Gastroesophageal sphincter (tissue), 4 donors: ENCODE measurements around the gene FANCC. TPM values are rescaled to one million over a fixed set of nuclear protein-coding genes. Genes with fewer than 3 reads are reported as not detected.

Experiments
- ATAC-seq: fragments of 150-250 bp; one replicate; pipeline ENCODE4 v1.9.1; 2016; ENCODE audit warnings: mild to moderate bottlenecking, moderate library complexity
- H3K27ac ChIP-seq, 4 donors: fragments of 200-600 bp; sonication (generic) in 3 of 4; 1 replicate in 3 of 4; 2 replicates in 1 of 4; pipeline ENCODE4 v1.5.1; 2016 to 2019
- H3K27me3 ChIP-seq: fragments of 200-600 bp; sonication (generic); one replicate; pipeline ENCODE4 v1.5.1; 2019
- H3K36me3 ChIP-seq, 2 donors: fragments of 200-600 bp; sonication (generic); one replicate each; pipeline ENCODE4 v1.5.1; 2019; ENCODE audit warnings: control low read depth in 1 of 2
- H3K4me1 ChIP-seq, 3 donors: fragments of 200-600 bp; sonication (generic); 1 replicate in 2 of 3; 2 replicates in 1 of 3; pipeline ENCODE4 v1.5.1; 2016 to 2019; ENCODE audit warnings: control low read depth in 2 of 3
- H3K4me3 ChIP-seq, 2 donors: fragments of 200-600 bp; sonication (generic); one replicate each; pipeline ENCODE4 v1.5.1; 2019; ENCODE audit warnings: mild to moderate bottlenecking in 1 of 2, moderate library complexity in 1 of 2
- H3K9me3 ChIP-seq, 3 donors: fragments of 200-600 bp; sonication (generic); one replicate each; pipeline ENCODE4 v1.5.1; 2017 to 2019; ENCODE audit warnings: control low read depth in 2 of 3
- EP300 ChIP-seq: sonication (generic); formaldehyde crosslinking; IDR thresholded peaks from one replicate; pipeline ENCODE4 v1.6.1; 2017; ENCODE audit warnings: antibody characterized with exemption, mild to moderate bottlenecking
- POLR2A ChIP-seq, 2 donors: fragments of 450-650 bp; IDR thresholded peaks; one replicate each; pipeline ENCODE4 v1.6.1; 2017; ENCODE audit warnings: antibody characterized with exemption in 2 of 2, mild to moderate bottlenecking in 2 of 2, moderate library complexity in 1 of 2
- POLR2AphosphoS5 ChIP-seq: sonication (generic); formaldehyde crosslinking; IDR thresholded peaks from one replicate; pipeline ENCODE4 v1.6.1; 2017; ENCODE audit warnings: antibody characterized with exemption
- WGBS, 2 donors: methylation state at CpG; one replicate each; pipeline ENCODE4 v1.1.5; 2018; ENCODE audit warnings: low coverage in 1 of 2; 5-methylcytosine and 5-hydroxymethylcytosine counted together
- total RNA-seq, 4 donors: library from RNA; depleted of rRNA; stranded (reverse); fragments of >200 nt; gene quantifications; one replicate each; pipeline ENCODE4 v1.1.0, GENCODE V29; 2016
- TF ChIP-seq, protein P1 (sequence below), 4 experiments: fragments of 200-600 bp in 2 of 4; fragments of 450-650 bp in 2 of 4; sonication (generic) in 1 of 4; IDR thresholded peaks; one replicate each; pipeline ENCODE4 v1.5.1; 2017 to 2019; ENCODE audit warnings: antibody characterized with exemption in 4 of 4, mild to moderate bottlenecking in 2 of 4, moderate library complexity in 2 of 4

The FANCC gene
- total RNA-seq, 4 donors from 2014 or later = 4.9 to 9.4 (median 7.4) TPM

DNA sequence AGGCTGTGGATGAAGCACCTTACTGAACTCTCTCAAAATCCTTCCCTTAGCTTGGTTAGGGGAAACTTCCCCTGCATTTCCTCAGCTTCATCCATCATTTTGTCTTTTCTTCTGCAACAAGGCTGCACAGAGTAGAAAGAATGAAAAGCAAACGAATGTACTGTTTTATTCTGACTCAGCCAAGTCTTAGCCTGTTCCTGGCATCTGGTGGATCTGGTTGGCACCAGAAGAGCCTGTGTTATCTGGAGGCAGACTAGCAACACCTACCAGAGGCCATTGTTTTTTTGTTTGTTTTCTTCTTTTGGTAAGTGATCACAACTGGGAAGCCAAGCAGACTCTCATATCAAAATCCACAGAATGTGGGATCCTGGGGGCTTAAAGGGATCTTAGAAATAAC is 200.7 kb downstream of the FANCC start:
- no peaks in the 10 kb centered on the region for H3K27me3 ChIP-seq
- H3K9me3 ChIP-seq = no peaks in the 10 kb centered on the region
- H3K36me3 ChIP-seq = peaks cover 0 to 23% of the 10 kb centered on the region in 2 donors
- H3K27ac ChIP-seq = peak overlapping the region in 3 of 4 donors; percentile 55 to 72 (median 67)
- no peak overlapping the region for H3K4me3 ChIP-seq
- peaks cover 2 to 33% (median 5%) of the 10 kb centered on the region in 3 donors for H3K4me1 ChIP-seq
- TF ChIP-seq POLR2A (IDR thresholded peaks at IDR 0.05) = no peak
- TF ChIP-seq EP300 = no peak
- TF ChIP-seq POLR2AphosphoS5 = peak; percentile 37
- no peak for ATAC-seq
- 25% methylated on average over 1 of the region's 1 CpG; no CpG with 5 or more reads in 1 of the 2 donors for WGBS, 2 donors

DNA sequence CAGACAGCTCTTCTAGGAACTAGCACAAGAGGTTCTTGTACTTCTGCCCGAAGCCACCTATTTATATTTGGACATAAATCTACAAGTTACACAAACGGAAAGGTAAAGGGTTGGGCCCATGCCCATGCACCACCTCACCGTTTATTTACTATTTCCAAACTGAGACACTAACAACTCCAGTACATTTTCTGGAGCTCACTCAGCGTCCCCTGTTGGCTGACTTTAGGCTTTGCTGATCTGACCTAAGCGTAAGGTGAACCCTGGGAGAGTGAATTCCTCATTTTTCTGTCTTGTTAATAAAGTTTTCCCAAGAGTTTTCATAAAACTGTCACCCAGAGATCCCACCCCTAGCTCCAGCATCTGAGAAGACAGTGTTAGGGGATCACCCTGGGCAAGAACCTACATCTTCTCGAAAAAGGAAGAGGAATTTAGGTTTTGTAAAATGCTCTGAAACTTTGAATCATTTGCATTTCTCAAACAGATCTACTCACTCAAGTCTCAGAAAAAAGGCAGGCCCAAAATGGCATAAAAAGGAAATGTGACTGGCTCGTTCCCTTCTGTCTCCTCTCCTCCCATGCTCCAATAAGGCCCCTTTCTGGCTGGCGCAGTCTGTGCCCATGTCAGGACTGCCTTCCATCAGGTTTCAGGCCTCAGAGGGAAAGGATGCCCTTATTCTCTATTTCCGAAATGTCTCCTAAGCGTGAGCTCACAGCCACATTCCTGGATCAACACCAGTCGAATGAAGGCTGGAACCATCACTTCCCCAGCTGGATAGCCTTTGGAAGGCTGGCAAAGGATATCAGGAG is 201.3 kb downstream of the FANCC start:
- no peaks in the 10 kb centered on the region for H3K27me3 ChIP-seq
- peak; percentile 5 for ATAC-seq
- H3K9me3 ChIP-seq = no peaks in the 10 kb centered on the region
- 62 to 72% methylated on average over 11 of the region's 11 CpGs for WGBS, 2 donors
- TF ChIP-seq, protein P1, sequence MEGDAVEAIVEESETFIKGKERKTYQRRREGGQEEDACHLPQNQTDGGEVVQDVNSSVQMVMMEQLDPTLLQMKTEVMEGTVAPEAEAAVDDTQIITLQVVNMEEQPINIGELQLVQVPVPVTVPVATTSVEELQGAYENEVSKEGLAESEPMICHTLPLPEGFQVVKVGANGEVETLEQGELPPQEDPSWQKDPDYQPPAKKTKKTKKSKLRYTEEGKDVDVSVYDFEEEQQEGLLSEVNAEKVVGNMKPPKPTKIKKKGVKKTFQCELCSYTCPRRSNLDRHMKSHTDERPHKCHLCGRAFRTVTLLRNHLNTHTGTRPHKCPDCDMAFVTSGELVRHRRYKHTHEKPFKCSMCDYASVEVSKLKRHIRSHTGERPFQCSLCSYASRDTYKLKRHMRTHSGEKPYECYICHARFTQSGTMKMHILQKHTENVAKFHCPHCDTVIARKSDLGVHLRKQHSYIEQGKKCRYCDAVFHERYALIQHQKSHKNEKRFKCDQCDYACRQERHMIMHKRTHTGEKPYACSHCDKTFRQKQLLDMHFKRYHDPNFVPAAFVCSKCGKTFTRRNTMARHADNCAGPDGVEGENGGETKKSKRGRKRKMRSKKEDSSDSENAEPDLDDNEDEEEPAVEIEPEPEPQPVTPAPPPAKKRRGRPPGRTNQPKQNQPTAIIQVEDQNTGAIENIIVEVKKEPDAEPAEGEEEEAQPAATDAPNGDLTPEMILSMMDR (IDR thresholded peaks at IDR 0.05) = peak; percentile 22 to 62 (median 45)
- no peak for TF ChIP-seq POLR2A (IDR thresholded peaks at IDR 0.05)
- no peak for TF ChIP-seq EP300
- peak; percentile 37 for TF ChIP-seq POLR2AphosphoS5
- peaks cover 0 to 29% of the 10 kb centered on the region in 2 donors for H3K36me3 ChIP-seq
- peaks cover 2 to 29% (median 5%) of the 10 kb centered on the region in 3 donors for H3K4me1 ChIP-seq
- H3K27ac ChIP-seq = peak overlapping the region; percentile 29 to 72 (median 61)
- H3K4me3 ChIP-seq = no peak overlapping the region

DNA sequence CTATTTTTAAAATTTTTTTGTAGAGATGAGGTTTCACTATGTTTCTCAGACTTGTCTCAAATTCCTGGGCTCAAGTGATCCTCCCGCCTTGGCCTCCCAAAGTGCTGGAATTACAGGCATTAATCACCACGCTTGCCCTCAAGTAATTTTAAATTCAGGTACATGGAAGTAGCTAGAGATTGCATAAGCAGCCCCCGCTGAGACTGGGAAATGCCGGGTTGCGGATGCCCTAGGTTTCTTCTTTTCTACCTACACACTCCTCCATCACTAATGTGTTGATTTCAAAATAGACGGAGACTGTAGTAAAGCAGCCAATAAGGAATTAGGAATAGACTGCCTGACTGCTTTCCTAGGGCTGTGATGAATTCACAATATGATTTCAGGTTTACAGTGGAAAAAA is 202.4 kb downstream of the FANCC start:
- H3K9me3 ChIP-seq = no peaks in the 10 kb centered on the region
- H3K27me3 ChIP-seq = no peaks in the 10 kb centered on the region
- no peak overlapping the region for H3K4me3 ChIP-seq
- ATAC-seq = no peak
- peak overlapping the region in 3 of 4 donors; percentile 55 to 72 (median 67) for H3K27ac ChIP-seq
- 83 to 91% methylated on average over 5 to 6 of the region's 6 CpGs for WGBS, 2 donors
- H3K4me1 ChIP-seq = peaks cover 2 to 21% (median 5%) of the 10 kb centered on the region in 3 donors
- TF ChIP-seq, protein P1 (IDR thresholded peaks at IDR 0.05) = no peak
- peak; percentile 1 for TF ChIP-seq POLR2AphosphoS5
- H3K36me3 ChIP-seq = peaks cover 0 to 38% of the 10 kb centered on the region in 2 donors

DNA sequence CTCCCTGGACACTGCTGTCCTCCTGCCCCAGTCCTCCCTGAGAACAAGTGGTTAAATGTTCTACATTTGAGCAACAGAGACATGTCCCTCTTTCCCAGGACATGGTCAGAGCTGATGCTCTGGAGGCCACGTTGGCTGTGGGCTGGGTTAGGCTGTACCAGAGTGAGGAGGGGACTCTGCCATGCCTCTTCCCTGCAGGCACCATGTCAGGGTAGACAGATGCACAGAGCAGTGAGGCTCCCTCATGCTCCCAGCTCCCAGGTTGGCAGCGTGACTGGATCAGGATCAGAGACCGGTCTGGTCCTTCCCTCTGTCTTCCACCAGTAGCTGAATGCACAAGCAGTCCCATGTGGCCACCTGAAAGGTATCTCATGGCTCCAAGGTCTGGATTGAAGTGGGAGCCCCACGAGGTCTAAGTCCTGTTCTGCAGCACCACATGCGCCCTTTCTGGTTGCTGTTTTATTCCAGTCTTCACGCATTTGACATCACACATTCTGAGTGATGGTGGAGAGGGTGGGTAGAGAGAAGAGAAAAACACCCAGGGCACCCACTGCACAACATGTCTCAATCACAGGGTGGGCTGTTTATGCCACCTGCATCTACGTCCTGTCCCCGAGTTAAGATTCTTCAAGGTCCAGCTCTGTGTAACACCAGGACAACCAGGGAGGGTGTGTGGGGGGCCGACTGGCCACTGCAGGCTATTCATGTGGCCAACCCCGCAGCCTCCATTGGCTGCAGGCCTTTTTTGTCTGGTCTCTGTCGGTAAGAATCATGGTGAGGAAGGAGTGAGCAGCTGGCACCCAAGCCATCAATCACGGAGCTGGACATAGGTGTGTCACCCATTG is 204.9 kb downstream of the FANCC start:
- Histone ChIP-seq H3K4me1 (peaks cover 2 to 34% (median 7%) of the 10 kb centered on the region in 3 donors), H3K27ac (peak overlapping the region in 1 of 4 donors; percentile 4), H3K27me3 (no peaks in the 10 kb centered on the region), H3K4me3 (no peak overlapping the region), H3K36me3 (peaks cover 0 to 55% of the 10 kb centered on the region in 2 donors), H3K9me3 (no peaks in the 10 kb centered on the region)
- 96% methylated on average over 5 of the region's 12 CpGs; no CpG with 5 or more reads in 1 of the 2 donors for whole genome bisulfite sequencing, 2 donors
- TF ChIP-seq, protein P1 (IDR thresholded peaks at IDR 0.05) = no peak
- TF ChIP-seq EP300 = no peak
- TF ChIP-seq POLR2A (IDR thresholded peaks at IDR 0.05) = no peak
- TF ChIP-seq POLR2AphosphoS5 = peak; percentile 3
- ATAC-seq = no peak

DNA sequence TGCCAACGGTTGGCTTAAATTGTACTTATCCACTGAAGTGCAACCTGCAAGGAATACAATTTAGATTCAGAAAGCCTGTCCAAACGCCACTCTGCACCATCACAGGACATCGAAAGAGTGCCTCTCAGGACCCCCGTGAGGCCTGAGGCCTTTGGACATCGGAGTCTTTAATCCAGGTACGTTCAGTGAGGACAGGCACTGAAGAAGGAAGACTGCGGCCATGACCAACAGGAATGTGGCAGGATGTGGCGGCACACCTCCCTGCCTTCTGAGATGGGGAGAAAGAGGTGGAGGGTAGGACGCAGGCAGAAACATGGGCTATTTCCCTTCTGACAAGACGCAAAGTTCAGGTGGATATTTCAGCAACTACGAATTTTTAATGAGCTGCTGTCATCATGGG is 205.8 kb downstream of the FANCC start:
- no peak for TF ChIP-seq POLR2AphosphoS5
- no peak for TF ChIP-seq EP300
- no peak for TF ChIP-seq POLR2A (IDR thresholded peaks at IDR 0.05)
- TF ChIP-seq, protein P1 (IDR thresholded peaks at IDR 0.05) = no peak
- Histone ChIP-seq H3K9me3 (no peaks in the 10 kb centered on the region), H3K4me3 (no peak overlapping the region), H3K36me3 (peaks cover 0 to 55% of the 10 kb centered on the region in 2 donors), H3K4me1 (peaks cover 2 to 37% (median 15%) of the 10 kb centered on the region in 3 donors), H3K27ac (no peak overlapping the region), H3K27me3 (no peaks in the 10 kb centered on the region)
- 92% methylated on average over 2 to 9 of the region's 11 CpGs for WGBS, 2 donors
- ATAC-seq = no peak
